NCI-H1105 (cell line): ENCODE measurements around the gene ZSCAN5A.
A peak's percentile ranks its signal among the peaks of the same experiment; 100 is the strongest.
"Not testable (repeated sequence)": the region's sequence is repeated elsewhere in the genome, so short reads cannot be mapped to it uniquely, and the experiment has no call there.

Source experiments
- DNase-seq: peaks from one replicate; lab custom pipeline; 2025; lab: John Stamatoyannopoulos, UW

Gene ZSCAN5A

GRCh38 chr19:56271151-56271550 lies 43.5 kb downstream of the ZSCAN5A start:
- no peak for DNase-seq

DNA sequence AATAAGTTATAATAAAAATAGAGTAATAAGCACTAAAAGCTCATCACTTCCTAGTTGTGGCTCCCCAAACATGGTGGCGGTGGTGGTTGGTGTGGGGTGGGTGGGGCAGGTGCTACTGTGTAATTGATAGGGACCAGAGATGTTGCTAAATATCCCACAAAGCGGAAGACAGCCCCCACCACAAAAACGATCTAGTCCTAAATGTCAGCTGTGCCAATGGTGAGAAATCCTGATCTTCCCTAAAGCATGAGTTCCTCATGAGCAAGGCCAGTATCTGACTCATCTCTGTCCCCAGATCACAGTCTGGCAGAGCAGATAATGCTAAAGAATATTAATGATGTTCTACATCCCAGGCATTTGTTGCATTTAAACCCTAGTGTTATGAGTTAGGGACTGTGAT lies 44.0 kb downstream of the ZSCAN5A start:
- DNase-seq, result no peak

DNA sequence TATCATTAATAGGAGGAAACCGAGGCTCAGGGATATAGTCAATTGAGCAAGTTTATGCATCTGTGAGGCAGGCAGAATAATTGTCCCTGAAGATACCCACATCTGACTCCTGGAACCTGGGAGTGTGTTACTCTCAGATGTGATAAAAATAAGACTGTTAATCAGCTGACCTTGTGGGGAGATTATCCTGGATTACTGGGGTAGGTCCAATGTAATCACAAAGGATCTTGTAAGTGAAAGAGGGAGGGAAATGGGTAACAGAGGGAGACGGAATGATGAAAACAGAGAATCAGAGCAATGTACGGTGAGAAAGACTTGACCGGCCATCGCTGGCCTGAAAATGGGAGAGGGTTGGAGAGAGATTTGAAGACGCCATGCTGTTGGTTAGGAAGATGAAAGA lies 45.3 kb downstream of the ZSCAN5A start:
- DNase-seq, result no peak

- no peak for DNase-seq
Measured at GRCh38 chr19:56266051-56266450, 48.6 kb downstream of the ZSCAN5A start.

GRCh38 chr19:56263319-56263718 lies 51.3 kb downstream of the ZSCAN5A start:
- DNase-seq, result no peak

GRCh38 chr19:56261932-56262331 lies 52.7 kb downstream of the ZSCAN5A start:
- DNase-seq, result not testable (repeated sequence)

DNA sequence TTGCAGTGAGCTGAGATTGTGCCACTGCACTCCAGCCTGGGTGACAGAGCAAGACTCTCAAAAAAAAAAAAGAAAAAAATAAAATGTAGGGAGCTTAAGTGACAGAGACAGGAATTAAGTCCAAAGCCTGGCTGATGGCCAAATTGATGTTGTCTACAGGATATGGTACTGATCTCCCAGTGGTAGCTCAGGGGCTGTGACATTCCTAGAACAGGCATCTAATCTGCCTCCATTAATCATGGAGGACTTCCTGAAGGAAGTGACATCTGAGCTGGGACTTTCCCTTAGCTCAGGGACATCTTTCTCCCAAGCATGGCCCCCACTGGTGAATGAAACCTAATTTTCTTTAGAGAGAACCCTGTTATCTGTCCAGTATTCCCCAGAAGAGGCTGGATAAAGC lies 53.5 kb downstream of the ZSCAN5A start:
- no peak for DNase-seq

DNA sequence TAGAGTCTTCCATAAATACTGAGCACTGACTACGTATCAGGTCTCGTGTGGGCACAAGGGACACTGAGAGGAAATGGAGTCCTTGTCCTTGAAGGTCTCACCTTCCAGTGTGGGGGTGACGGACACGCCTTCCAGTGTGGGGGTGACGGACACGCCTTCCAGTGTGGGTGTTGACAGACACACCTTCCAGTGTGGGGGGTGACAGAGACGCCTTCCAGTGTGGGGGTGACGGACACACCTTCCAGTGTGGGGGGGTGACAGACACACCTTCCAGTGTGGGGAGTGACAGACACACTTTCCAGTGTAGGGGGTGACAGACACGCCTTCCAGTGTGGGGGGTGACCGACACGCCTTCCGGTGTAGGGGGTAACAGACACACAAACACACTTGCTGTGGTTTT lies 56.4 kb downstream of the ZSCAN5A start:
- DNase-seq, result no peak

GRCh38 chr19:56253737-56254136 lies 60.9 kb downstream of the ZSCAN5A start:
- DNase-seq, result peak; percentile 43

- DNase-seq, result peak; percentile 53
Measured at GRCh38 chr19:56252699-56253422, 61.8 kb downstream of the ZSCAN5A start.

- not testable (repeated sequence) for DNase-seq
Measured at GRCh38 chr19:56248736-56249338, 65.8 kb downstream of the ZSCAN5A start.

GRCh38 chr19:56245764-56246163 lies 68.9 kb downstream of the ZSCAN5A start:
- DNase-seq, result not testable (repeated sequence)

DNA sequence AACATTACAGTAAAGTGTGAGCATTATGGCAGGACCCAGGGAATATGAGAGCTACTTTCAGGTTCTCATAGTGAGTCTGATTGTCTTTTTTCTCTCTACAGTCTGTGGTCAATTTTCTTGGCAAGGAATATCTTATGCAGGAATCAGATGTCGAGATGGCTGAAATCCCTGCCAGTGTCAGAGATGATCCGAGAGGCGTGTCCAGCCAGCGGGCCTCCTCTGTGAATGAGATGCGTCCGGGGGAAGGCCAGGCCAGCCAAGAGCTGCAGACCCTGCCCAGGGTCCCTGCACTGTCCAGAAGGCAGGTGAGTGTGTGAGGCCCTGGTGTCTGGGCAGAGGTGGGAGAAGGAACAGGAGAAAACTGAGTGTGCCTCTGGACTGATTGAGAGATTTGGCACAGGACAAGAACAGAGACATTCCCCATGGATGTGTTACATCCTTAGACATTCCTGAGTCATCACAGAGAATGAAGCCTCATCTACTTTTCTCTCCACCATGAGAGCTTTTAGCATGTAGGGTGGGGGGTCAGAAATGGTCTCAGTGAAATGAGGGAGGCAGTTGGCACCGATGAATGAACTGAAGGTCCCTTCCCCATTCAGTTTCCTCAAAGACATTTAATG lies 69.4 kb downstream of the ZSCAN5A start:
- DNase-seq, result no peak

GRCh38 chr19:56223481-56223880 lies 91.2 kb downstream of the ZSCAN5A start:
- no peak for DNase-seq

DNA sequence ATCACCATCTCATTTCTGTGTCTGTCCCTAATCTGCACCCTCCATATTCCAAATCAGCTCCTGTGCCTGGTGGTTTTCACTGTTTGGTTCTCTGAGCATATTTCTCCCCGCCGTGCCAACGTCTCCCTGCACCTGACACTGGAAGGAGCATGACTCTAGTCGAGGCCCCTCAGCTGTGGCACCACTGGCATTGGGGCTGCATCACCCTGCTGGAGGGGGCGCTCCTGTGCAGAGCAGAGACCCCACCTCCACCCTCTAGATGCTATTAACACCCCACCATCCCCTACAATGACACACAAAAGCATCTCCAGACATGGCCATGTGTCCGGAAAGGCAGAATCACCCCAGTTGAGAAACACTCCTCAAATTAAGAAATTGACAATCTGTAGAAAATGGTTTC lies 91.7 kb downstream of the ZSCAN5A start:
- DNase-seq, result no peak

DNA sequence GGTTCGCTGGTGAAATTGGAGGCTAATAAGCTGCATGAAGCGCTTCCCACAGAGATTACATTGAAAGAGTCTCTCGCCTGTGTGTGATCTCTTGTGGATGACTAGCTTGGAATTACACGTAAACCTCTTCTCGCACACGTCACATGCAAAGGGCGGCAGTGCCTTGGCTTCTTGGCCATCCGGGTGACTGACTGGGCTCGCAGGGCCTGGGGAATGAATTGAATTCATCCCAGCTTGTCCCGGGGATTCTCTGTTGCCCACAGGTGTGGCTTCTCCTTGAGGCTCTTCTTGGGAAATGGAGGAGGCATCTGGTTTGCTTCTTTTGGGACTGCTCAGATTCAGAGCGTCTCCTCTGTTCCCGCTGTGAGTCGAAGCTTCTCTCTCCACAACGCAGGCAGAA lies 92.8 kb downstream of the ZSCAN5A start:
- DNase-seq, result no peak

- not testable (repeated sequence) for DNase-seq
Measured at GRCh38 chr19:56221442-56221841, 93.2 kb downstream of the ZSCAN5A start.

- DNase-seq, result no peak
Measured at GRCh38 chr19:56218961-56219360, 95.7 kb downstream of the ZSCAN5A start.

- no peak for DNase-seq
Measured at GRCh38 chr19:56217039-56217949, 97.3 kb downstream of the ZSCAN5A start.

- no peak for DNase-seq
Measured at GRCh38 chr19:56211718-56212117, 102.9 kb downstream of the ZSCAN5A start.

DNA sequence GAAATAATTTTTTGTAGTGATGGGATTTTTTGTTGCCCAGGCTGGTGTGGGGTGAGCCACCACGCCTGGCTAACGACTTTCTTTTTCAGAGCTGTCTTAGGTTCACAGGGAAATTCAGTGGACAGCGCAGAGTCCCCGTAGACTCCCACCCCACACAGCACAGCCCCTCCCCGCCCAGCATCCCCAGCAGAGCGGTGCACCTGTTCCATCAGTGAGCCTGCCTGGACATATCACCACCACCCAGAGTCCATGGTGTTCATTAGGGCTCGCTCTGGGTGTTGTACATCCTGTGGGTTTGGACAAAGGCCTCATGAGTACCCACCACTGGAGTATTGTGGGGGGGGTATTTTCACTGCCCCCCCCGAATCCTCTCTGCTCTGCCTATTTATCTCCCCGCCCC lies 104.6 kb downstream of the ZSCAN5A start:
- DNase-seq, result not testable (repeated sequence)

DNA sequence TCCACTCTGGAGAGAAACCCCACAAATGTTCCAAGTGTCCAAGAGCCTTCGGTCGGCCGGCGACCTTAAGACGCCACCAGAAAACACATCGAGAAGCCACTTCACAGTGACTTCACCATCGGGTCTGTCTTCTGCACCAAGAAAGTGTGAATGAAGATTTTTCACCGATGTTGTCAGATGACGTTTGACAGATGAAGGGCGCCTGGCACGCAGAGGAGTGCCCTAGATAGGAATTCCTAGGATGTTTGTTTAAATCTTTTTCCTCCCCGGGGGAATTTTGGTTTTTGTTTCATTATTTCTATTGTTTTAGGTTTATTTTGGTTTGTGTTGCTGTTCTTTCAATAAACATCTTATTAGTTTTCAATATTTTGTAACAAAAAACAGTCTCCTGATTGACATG lies 105.5 kb downstream of the ZSCAN5A start:
- no peak for DNase-seq
